Endothelial cell of umbilical vein (primary cell): Measurements from ENCODE around the gene COL8A1. TPM values are rescaled to one million over a fixed set of nuclear protein-coding genes. Genes with fewer than 3 reads are reported as not detected.

Source experiments
- BruUV-seq: library from RNA; stranded (reverse); fragments of 400-500 nt; replicated peaks from 2 replicates; lab custom pipeline; 2021; lab: Mats Ljungman, UMichigan
- CTCF ChIA-PET: fragments of 300-600, 350-600 bp; sonication (Branson Sonifier 250); formaldehyde crosslinking; loops from one replicate; lab custom pipeline; 2021; ENCODE audit warnings: antibody characterized with exemption, inconsistent platforms; lab: Charles Lee
- POLR2A ChIA-PET: fragments of 300-600, 350-600 bp; sonication (Branson Sonifier 250); formaldehyde crosslinking; loops from one replicate; lab custom pipeline; 2021; ENCODE audit warnings: antibody characterized with exemption, inconsistent platforms; lab: Charles Lee
- DNase-seq: peaks from one replicate; pipeline ENCODE4 v3.0.0-alpha.2; 2011; ENCODE audit warnings: low read depth, low spot score
- FAIRE-seq: peaks from 2 replicates; lab custom pipeline; 2011; peaks lifted over from hg19 to GRCh38; lab: Jason Lieb, UNC
- H2AFZ ChIP-seq: 2 replicates; pipeline ENCODE4 v1.6.0; 2012; ENCODE audit warnings: low read depth, low read length, control low read depth, inconsistent platforms
- H3K27ac ChIP-seq: 2 replicates; pipeline ENCODE4 v1.5.1; 2011; ENCODE audit warnings: low read depth, mild to moderate bottlenecking, control low read depth, low read length, moderate library complexity; ENCODE audit not compliant: insufficient read depth
- H3K27me3 ChIP-seq, 2 experiments: 2 replicates each; pipeline versions ENCODE4 v1.6.0 to v1.6.1; 2011; ENCODE audit warnings: low read length in 2 of 2, mixed read lengths in 1 of 2; ENCODE audit not compliant: control insufficient read depth in 2 of 2, insufficient read depth in 2 of 2
- H3K36me3 ChIP-seq, 2 experiments: 2 replicates in 1 of 2; 3 replicates in 1 of 2; pipeline ENCODE4 v1.5.1; 2011; ENCODE audit warnings: low read length in 2 of 2, mild to moderate bottlenecking in 1 of 2, moderate library complexity in 1 of 2; ENCODE audit not compliant: control insufficient read depth in 2 of 2, insufficient read depth in 2 of 2; ENCODE audit errors: extremely low read depth in 1 of 2
- H3K4me1 ChIP-seq: 3 replicates; pipeline ENCODE4 v1.5.1; 2011; ENCODE audit warnings: mild to moderate bottlenecking, low read length; ENCODE audit not compliant: control insufficient read depth, insufficient read depth; ENCODE audit errors: extremely low read depth
- H3K4me2 ChIP-seq: 2 replicates; pipeline ENCODE4 v1.6.1; 2011; ENCODE audit warnings: low read length, control low read depth, mixed read lengths; ENCODE audit not compliant: insufficient read depth
- H3K4me3 ChIP-seq, 3 experiments: fragments of 200-600 bp in 1 of 3; sonication (generic), shearing (Covaris generic) in 1 of 3; replicated peaks in 1 of 3; 2 replicates each; pipeline ENCODE4 v1.5.1; 2011 to 2016; ENCODE audit warnings: control low read depth in 3 of 3, low read length in 3 of 3, mild to moderate bottlenecking in 2 of 3, inconsistent platforms in 1 of 3, low read depth in 1 of 3, moderate library complexity in 1 of 3; ENCODE audit not compliant: insufficient read depth in 1 of 3
- H3K79me2 ChIP-seq: 2 replicates; pipeline ENCODE4 v1.6.0; 2012; ENCODE audit warnings: low read length, inconsistent platforms; ENCODE audit not compliant: control insufficient read depth, insufficient read depth
- H3K9ac ChIP-seq: replicated peaks from 2 replicates; pipeline ENCODE3; 2011; ENCODE audit warnings: low read length, control low read depth; ENCODE audit not compliant: insufficient read depth; ENCODE audit errors: extremely low read depth
- H3K9me1 ChIP-seq: replicated peaks from 3 replicates; pipeline ENCODE4 v1.6.0; 2011; ENCODE audit warnings: mild to moderate bottlenecking, low read length; ENCODE audit not compliant: control insufficient read depth, insufficient read depth; ENCODE audit errors: extremely low read depth
- H3K9me3 ChIP-seq: replicated peaks from 2 replicates; pipeline ENCODE4 v1.5.1; 2012; ENCODE audit warnings: low read length, inconsistent platforms; ENCODE audit not compliant: control insufficient read depth, insufficient read depth
- H4K20me1 ChIP-seq: replicated peaks from 2 replicates; pipeline ENCODE3; 2011; ENCODE audit warnings: mild to moderate bottlenecking, low read length; ENCODE audit not compliant: control insufficient read depth, insufficient read depth; ENCODE audit errors: extremely low read depth
- CTCF ChIP-seq, 2 donors: IDR thresholded peaks; 1 replicate in 1 of 2; 2 replicates in 1 of 2; pipeline ENCODE4 v1.5.1; 2011; ENCODE audit warnings: low read length in 2 of 2, mild to moderate bottlenecking in 2 of 2, moderate library complexity in 2 of 2, control low read depth in 1 of 2, inconsistent platforms in 1 of 2, low read depth in 1 of 2; ENCODE audit not compliant: insufficient read depth in 1 of 2; ENCODE audit errors: extremely low read depth in 1 of 2
- EZH2 ChIP-seq: IDR thresholded peaks from 2 replicates; pipeline ENCODE4 v1.6.1; 2012; ENCODE audit warnings: borderline replicate concordance, low read depth, mild to moderate bottlenecking, moderate library complexity, low read length, inconsistent platforms; ENCODE audit not compliant: severe bottlenecking
- FOS ChIP-seq: IDR thresholded peaks from 2 replicates; pipeline ENCODE4 v1.6.1; 2011; ENCODE audit warnings: mild to moderate bottlenecking, low read length, moderate library complexity, borderline replicate concordance; ENCODE audit not compliant: insufficient read depth
- GATA2 ChIP-seq: IDR thresholded peaks from 2 replicates; pipeline ENCODE4 v1.7.0; 2011; ENCODE audit warnings: low read depth, mild to moderate bottlenecking, moderate library complexity, mixed read lengths, low read length; ENCODE audit not compliant: insufficient read length, insufficient read depth
- JUN ChIP-seq: IDR thresholded peaks from 2 replicates; pipeline ENCODE4 v1.6.1; 2011; ENCODE audit warnings: borderline replicate concordance, low read depth; ENCODE audit not compliant: insufficient read length, insufficient read depth
- MAX ChIP-seq: IDR thresholded peaks from 2 replicates; pipeline ENCODE4 v1.6.1; 2011; ENCODE audit not compliant: insufficient read depth, insufficient read length
- MYC ChIP-seq: IDR thresholded peaks from one replicate; pipeline ENCODE4 v1.6.1; 2011; ENCODE audit warnings: mild to moderate bottlenecking, low read depth, low read length
- POLR2A ChIP-seq: IDR thresholded peaks from 2 replicates; pipeline ENCODE4 v1.6.1; 2012; ENCODE audit warnings: low read depth, mild to moderate bottlenecking, control low read depth, low read length
- POLR2AphosphoS5 ChIP-seq: IDR thresholded peaks from 2 replicates; pipeline ENCODE4 v1.6.1; 2012; ENCODE audit warnings: low read depth, mild to moderate bottlenecking, control low read depth, low read length, moderate library complexity; ENCODE audit not compliant: insufficient read depth
- dilution Hi-C: fragments of 300-500 bp; cut with MboI; formaldehyde crosslinking; loops from one replicate; pipeline ENCODE4 v1.15.0; 2019; ENCODE audit warnings: low sequenced_read_pairs; ENCODE audit not compliant: extremely low pct_ligation_motif_present
- intact Hi-C: fragments of 100-400 bp; cut with micrococcal nuclease; formaldehyde crosslinking; loops from one replicate; pipeline ENCODE4 v1.10.0; 2022
- polyA plus RNA-seq, 4 experiments: library from polyadenylated mRNA; depleted of rRNA in 3 of 4; stranded (reverse) in 3 of 4; unstranded in 1 of 4; fragments of >200 nt; gene quantifications; 2 replicates each; pipeline versions ENCODE4 v1.2.1 to v1.2.3, GENCODE V29; 2011 to 2012; ENCODE audit warnings: missing spikeins in 1 of 4
- total RNA-seq: library from RNA; stranded (reverse); gene quantifications from 2 replicates; pipeline ENCODE4 v1.2.3, GENCODE V29; 2021

The COL8A1 gene
- total and polyA plus RNA-seq, 2 donors (not counting 3 experiments of a cell fraction or from before 2014, with no cell fraction given): 358 to 634 TPM

GRCh38 chr3:99817437-99818240 is 179.2 kb downstream of the COL8A1 start, which contains the start of gene CMSS1:
Gene CMSS1 (plus strand): TSS chr3:99817862.
- no peaks in the 10 kb centered on the region for H3K9me3 ChIP-seq
- ChIA-PET POLR2A (interaction anchor here (0.9 kb wide), 1 partner anchor 443 kb away, joined by 3 read pairs; the partner anchor contains the start of gene TBC1D23), CTCF (interaction anchor here (0.6 to 1.8 kb wide), 8 partner anchors 10 to 443 kb away, joined by 3 to 18 read pairs (median 4); partner anchors contain the start of gene TBC1D23)
- TF ChIP-seq POLR2AphosphoS5 (peak; percentile 71), MYC (peak; percentile 83), GATA2 (peak; percentile 32), EZH2 (no peak), FOS (peak; percentile 47), CTCF (IDR thresholded peaks at IDR 0.05; ENCODE audit: extremely low read depth in 1 of 2, insufficient read depth in 1 of 2, low read depth in 1 of 2, low read length in 2 of 2) (peak; percentile 14 to 43), MAX (peak; percentile 89), JUN (peak; percentile 70), POLR2A (peak; percentile 56)
- no peaks in the 10 kb centered on the region for H4K20me1 ChIP-seq
- peak; percentile 83 for FAIRE-seq
- peaks cover 18% of the 10 kb centered on the region for H3K4me1 ChIP-seq
- H3K9ac ChIP-seq: peak within 1 kb of the TSS; percentile 97
- peak within 1 kb of the TSS; percentile 93 for H3K27ac ChIP-seq
- peak within 1 kb of the TSS; percentile 38 to 85 (median 51) for H3K4me3 ChIP-seq
- peak within 1 kb of the TSS; percentile 91 for H2AFZ ChIP-seq
- peak within 1 kb of the TSS; percentile 95 for H3K4me2 ChIP-seq
- BruUV-seq: TSS peak; percentile 66
- no peaks in the 10 kb centered on the region for H3K9me1 ChIP-seq
- no peaks in the 10 kb centered on the region for H3K27me3 ChIP-seq
- peak; percentile 95 for DNase-seq
- no peaks in the 10 kb centered on the region for H3K36me3 ChIP-seq
- intact Hi-C loops: no loop called here
- dilution Hi-C loops: no loop called here
- H3K79me2 ChIP-seq: peaks cover 26% of the 10 kb centered on the region
